Ishikawa (cell line): ENCODE results near the gene ACER3.

ENCODE experiments used
- CEBPB ChIP-seq: IDR thresholded peaks from 2 replicates; pipeline ENCODE4 v1.6.1; 2012
- CREB1 ChIP-seq: IDR thresholded peaks from 2 replicates; pipeline ENCODE4 v1.6.1; 2012; ENCODE audit warnings: low read depth
- EGR1 ChIP-seq: IDR thresholded peaks from 2 replicates; pipeline ENCODE4 v1.6.1; 2012
- EP300 ChIP-seq: IDR thresholded peaks from 2 replicates; pipeline ENCODE4 v1.6.1; 2012; ENCODE audit warnings: borderline replicate concordance
- FOXM1 ChIP-seq: IDR thresholded peaks from 2 replicates; pipeline ENCODE4 v1.6.1; 2012; ENCODE audit warnings: low read depth, borderline replicate concordance
- MAX ChIP-seq: IDR thresholded peaks from 2 replicates; pipeline ENCODE4 v1.6.1; 2012
- TAF1 ChIP-seq: IDR thresholded peaks from 2 replicates; pipeline ENCODE4 v1.6.1; 2012; ENCODE audit warnings: low read depth, mild to moderate bottlenecking
- TCF12 ChIP-seq: IDR thresholded peaks from 2 replicates; pipeline ENCODE4 v1.6.1; 2012; ENCODE audit warnings: low read depth
- USF1 ChIP-seq: IDR thresholded peaks from 2 replicates; pipeline ENCODE4 v1.6.1; 2012
- ZBTB7A ChIP-seq: IDR thresholded peaks from 2 replicates; pipeline ENCODE4 v1.6.1; 2012; ENCODE audit warnings: low read depth
- TF ChIP-seq, protein P1 (sequence below): IDR thresholded peaks from 2 replicates; pipeline ENCODE4 v1.6.1; 2012; ENCODE audit warnings: low read depth, mild to moderate bottlenecking

DNA sequence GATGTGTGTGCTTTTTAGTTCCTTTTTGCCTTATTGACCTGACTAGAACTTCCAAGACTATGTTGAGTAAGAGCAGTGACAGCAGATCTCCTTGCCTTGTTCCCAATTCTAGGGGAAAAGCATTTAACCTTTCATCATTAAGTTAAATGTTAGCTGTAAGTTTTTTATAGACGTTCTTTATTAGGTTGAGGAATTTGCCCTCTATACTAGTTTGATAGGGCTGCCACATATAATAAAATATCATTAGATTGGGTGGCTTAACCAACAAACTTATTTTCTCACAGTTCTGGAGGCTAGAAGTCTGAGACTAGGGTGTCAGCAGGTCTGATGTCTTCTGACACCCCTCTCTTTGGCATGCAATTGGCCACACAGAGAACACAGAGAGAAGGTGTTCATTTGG lies 140.9 kb downstream of the ACER3 start:
- TF ChIP-seq TCF12 (no peak), USF1 (no peak), TAF1 (no peak), EGR1 (no peak), EP300 (no peak), CEBPB (no peak), ZBTB7A (no peak), CREB1 (no peak), FOXM1 (no peak), MAX (no peak)
- TF ChIP-seq, protein P1, sequence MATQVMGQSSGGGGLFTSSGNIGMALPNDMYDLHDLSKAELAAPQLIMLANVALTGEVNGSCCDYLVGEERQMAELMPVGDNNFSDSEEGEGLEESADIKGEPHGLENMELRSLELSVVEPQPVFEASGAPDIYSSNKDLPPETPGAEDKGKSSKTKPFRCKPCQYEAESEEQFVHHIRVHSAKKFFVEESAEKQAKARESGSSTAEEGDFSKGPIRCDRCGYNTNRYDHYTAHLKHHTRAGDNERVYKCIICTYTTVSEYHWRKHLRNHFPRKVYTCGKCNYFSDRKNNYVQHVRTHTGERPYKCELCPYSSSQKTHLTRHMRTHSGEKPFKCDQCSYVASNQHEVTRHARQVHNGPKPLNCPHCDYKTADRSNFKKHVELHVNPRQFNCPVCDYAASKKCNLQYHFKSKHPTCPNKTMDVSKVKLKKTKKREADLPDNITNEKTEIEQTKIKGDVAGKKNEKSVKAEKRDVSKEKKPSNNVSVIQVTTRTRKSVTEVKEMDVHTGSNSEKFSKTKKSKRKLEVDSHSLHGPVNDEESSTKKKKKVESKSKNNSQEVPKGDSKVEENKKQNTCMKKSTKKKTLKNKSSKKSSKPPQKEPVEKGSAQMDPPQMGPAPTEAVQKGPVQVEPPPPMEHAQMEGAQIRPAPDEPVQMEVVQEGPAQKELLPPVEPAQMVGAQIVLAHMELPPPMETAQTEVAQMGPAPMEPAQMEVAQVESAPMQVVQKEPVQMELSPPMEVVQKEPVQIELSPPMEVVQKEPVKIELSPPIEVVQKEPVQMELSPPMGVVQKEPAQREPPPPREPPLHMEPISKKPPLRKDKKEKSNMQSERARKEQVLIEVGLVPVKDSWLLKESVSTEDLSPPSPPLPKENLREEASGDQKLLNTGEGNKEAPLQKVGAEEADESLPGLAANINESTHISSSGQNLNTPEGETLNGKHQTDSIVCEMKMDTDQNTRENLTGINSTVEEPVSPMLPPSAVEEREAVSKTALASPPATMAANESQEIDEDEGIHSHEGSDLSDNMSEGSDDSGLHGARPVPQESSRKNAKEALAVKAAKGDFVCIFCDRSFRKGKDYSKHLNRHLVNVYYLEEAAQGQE, result no peak
